Measurements from ENCODE around the gene WSCD2. TPM values are rescaled to one million over a fixed set of nuclear protein-coding genes. Genes with fewer than 3 reads are reported as not detected.

The WSCD2 gene
- polyA plus RNA-seq, 1 of the 3 experiments (the other 2 are of a cell fraction) = 0.03 TPM

GRCh38 chr12:108182096-108182495, 53.0 kb downstream of the WSCD2 start:
- Histone ChIP-seq H3K79me2 (ENCODE audit: insufficient read depth) (no peaks in the 10 kb centered on the region), H3K4me3 (ENCODE audit: low read depth in 2 of 2, low read length in 1 of 2) (no peak overlapping the region), H3K9ac (no peak overlapping the region), H3K4me1 (ENCODE audit: control insufficient read depth in 1 of 2, insufficient read depth in 2 of 2, low read depth in 1 of 2, low read length in 1 of 2) (peaks cover 0 to 2% of the 10 kb centered on the region in 2 experiments; a peak in 1 of 4 replicates), H3K27me3 (ENCODE audit: insufficient read depth) (no peaks in the 10 kb centered on the region), H3F3A (replicated peaks; ENCODE audit: insufficient read depth) (no peaks in the 10 kb centered on the region), H3K9me3 (no peaks in the 10 kb centered on the region), H3K4me2 (no peak overlapping the region), H3K9me2 (no peaks in the 10 kb centered on the region), H2AFZ (ENCODE audit: low read depth) (no peak overlapping the region), H3K36me3 (replicated peaks in 1 of 2; ENCODE audit: control insufficient read depth in 1 of 2, insufficient read depth in 2 of 2, low read length in 1 of 2) (no peaks in the 10 kb centered on the region), H4K20me1 (ENCODE audit: insufficient read depth) (no peaks in the 10 kb centered on the region), H3K27ac (ENCODE audit: low read depth in 2 of 2, low read length in 1 of 2) (no peak overlapping the region)
- TF ChIP-seq USF2 (IDR thresholded peaks at IDR 0.05; ENCODE audit: borderline replicate concordance, low read depth, low read length) = no peak
- no peak for TF ChIP-seq YY1 (IDR thresholded peaks at IDR 0.05; ENCODE audit: low read depth)
- TF ChIP-seq RAD21 (IDR thresholded peaks at IDR 0.05; ENCODE audit: low read length) = no peak
- TF ChIP-seq RFX5 (IDR thresholded peaks at IDR 0.05; ENCODE audit: low read length) = no peak
- TF ChIP-seq MAX (IDR thresholded peaks at IDR 0.05; ENCODE audit: low read depth) = no peak
- no peak for TF ChIP-seq FOSL2 (IDR thresholded peaks at IDR 0.05; ENCODE audit: borderline replicate concordance, low read depth)
- no peak for TF ChIP-seq PBX3 (IDR thresholded peaks at IDR 0.05)
- no peak for TF ChIP-seq ELF1 (IDR thresholded peaks at IDR 0.05)
- no peak for TF ChIP-seq REST (IDR thresholded peaks at IDR 0.05; ENCODE audit: low read depth, low read length)
- no peak for TF ChIP-seq CHD2 (IDR thresholded peaks at IDR 0.05; ENCODE audit: low read length, partially characterized antibody)
- no peak for TF ChIP-seq FOXM1 (IDR thresholded peaks at IDR 0.05; ENCODE audit: low read depth)
- TF ChIP-seq SMC3 (IDR thresholded peaks at IDR 0.05; ENCODE audit: low read depth, low read length) = no peak
- TF ChIP-seq NRF1 (IDR thresholded peaks at IDR 0.05; ENCODE audit: low read depth, low read length) = no peak
- no peak for TF ChIP-seq ZBTB33 (IDR thresholded peaks at IDR 0.05; ENCODE audit: borderline replicate concordance, low read depth)
- no peak for TF ChIP-seq TAF1 (IDR thresholded peaks at IDR 0.05; ENCODE audit: borderline replicate concordance, low read depth, low read length)
- no peak for TF ChIP-seq FOXJ3 (CRISPR knock-in tag; IDR thresholded peaks at IDR 0.05)
- no peak for TF ChIP-seq TEAD4 (IDR thresholded peaks at IDR 0.05; ENCODE audit: borderline replicate concordance, insufficient read depth)
- no peak for TF ChIP-seq CTCF (IDR thresholded peaks at IDR 0.05)
- TF ChIP-seq TCF12 (IDR thresholded peaks at IDR 0.05) = no peak
- DNase-seq = no peak
- WGBS (ENCODE audit: low lambda C conversion rate) = 15% methylated on average over 4 of the region's 4 CpGs
- POLR2A ChIA-PET = interaction anchor here (0.6 kb wide), 1 partner anchor 52 kb away, joined by 3 read pairs; no protein-coding TSS in a partner anchor
- CTCF ChIA-PET = interaction anchor here (1.0 to 2.0 kb wide), 7 partner anchors 10 to 275 kb away, joined by 3 to 8 read pairs (median 4); partner anchors contain the start of gene WSCD2

Measured in SK-N-SH (cell line).